Osteocyte (in vitro differentiated cells): ENCODE data around the gene PPP1R13B. TPM values are rescaled to one million over a fixed set of nuclear protein-coding genes. Genes with fewer than 3 reads are reported as not detected.

Experiments used
- DNase-seq: peaks from one replicate; pipeline ENCODE4 v3.0.0; 2021; ENCODE audit warnings: mixed read lengths; ENCODE audit not compliant: unreplicated experiment; ENCODE audit errors: extremely low spot score
- H3K27ac Mint-ChIP-seq: one replicate; pipeline ENCODE4 v1.8.0; 2021; ENCODE audit warnings: mild to moderate bottlenecking, mixed read lengths; ENCODE audit not compliant: unreplicated experiment
- H3K27me3 Mint-ChIP-seq: one replicate; pipeline ENCODE4 v1.8.0; 2021; ENCODE audit warnings: mixed read lengths; ENCODE audit not compliant: unreplicated experiment
- H3K36me3 Mint-ChIP-seq: one replicate; pipeline ENCODE4 v1.8.0; 2021; ENCODE audit warnings: mixed read lengths; ENCODE audit not compliant: unreplicated experiment
- H3K4me1 Mint-ChIP-seq: one replicate; pipeline ENCODE4 v1.8.0; 2021; ENCODE audit warnings: mixed read lengths; ENCODE audit not compliant: unreplicated experiment
- H3K4me3 Mint-ChIP-seq: one replicate; pipeline ENCODE4 v1.8.0; 2021; ENCODE audit warnings: mild to moderate bottlenecking, moderate library complexity, mixed read lengths; ENCODE audit not compliant: unreplicated experiment
- H3K9me3 Mint-ChIP-seq: one replicate; pipeline ENCODE4 v1.8.0; 2021; ENCODE audit warnings: mixed read lengths; ENCODE audit not compliant: unreplicated experiment
- CTCF ChIP-seq: fragments of 200-600 bp; sonication (generic); IDR thresholded peaks from 2 replicates; pipeline ENCODE4 v1.5.0; 2021; ENCODE audit warnings: antibody characterized with exemption, mild to moderate bottlenecking, moderate library complexity
- total RNA-seq: library from RNA; stranded (reverse); gene quantifications from 2 replicates; pipeline ENCODE4 v1.2.1, GENCODE V29; 2021

PPP1R13B gene
- total RNA-seq, 1 donor from 2014 or later, result 7.9 TPM

GRCh38 chr14:103861413-103862392, 14.3 kb upstream of the PPP1R13B start:
- Mint-ChIP-seq H3K36me3 (no peaks in the 10 kb centered on the region), H3K27me3 (peaks cover 15% of the 10 kb centered on the region), H3K9me3 (no peaks in the 10 kb centered on the region), H3K4me3 (no peak overlapping the region), H3K4me1 (no peaks in the 10 kb centered on the region), H3K27ac (no peak overlapping the region)
- TF ChIP-seq CTCF, result no peak
- DNase-seq, result no peak

- Mint-ChIP-seq H3K36me3 (no peaks in the 10 kb centered on the region), H3K27ac (no peak overlapping the region), H3K27me3 (peaks cover 17% of the 10 kb centered on the region), H3K9me3 (no peaks in the 10 kb centered on the region), H3K4me1 (peaks cover 2% of the 10 kb centered on the region), H3K4me3 (no peak overlapping the region)
- DNase-seq, result no peak
- TF ChIP-seq CTCF, result no peak
These were observed 12.2 kb upstream of the PPP1R13B start for GRCh38 chr14:103859416-103860202.

GRCh38 chr14:103858063-103858781, 10.8 kb upstream of the PPP1R13B start:
- no peaks in the 10 kb centered on the region for H3K9me3 Mint-ChIP-seq
- no peaks in the 10 kb centered on the region for H3K36me3 Mint-ChIP-seq
- no peak overlapping the region for H3K27ac Mint-ChIP-seq
- no peak for DNase-seq
- H3K4me1 Mint-ChIP-seq, result peaks cover 2% of the 10 kb centered on the region
- H3K4me3 Mint-ChIP-seq, result no peak overlapping the region
- TF ChIP-seq CTCF, result no peak
- peaks cover 17% of the 10 kb centered on the region for H3K27me3 Mint-ChIP-seq

- Mint-ChIP-seq H3K27me3 (peaks cover 19% of the 10 kb centered on the region), H3K27ac (no peak overlapping the region), H3K4me1 (peaks cover 2% of the 10 kb centered on the region), H3K4me3 (no peak overlapping the region), H3K9me3 (no peaks in the 10 kb centered on the region), H3K36me3 (no peaks in the 10 kb centered on the region)
- TF ChIP-seq CTCF, result no peak
- no peak for DNase-seq
These were observed 9.9 kb upstream of the PPP1R13B start for GRCh38 chr14:103857256-103857655.
